ENCODE data around the gene POT1. TPM values are rescaled to one million over a fixed set of nuclear protein-coding genes. Genes with fewer than 3 reads are reported as not detected.

POT1 gene
- total RNA-seq, 1 experiment from 2014 or later, result 20.9 TPM

DNA sequence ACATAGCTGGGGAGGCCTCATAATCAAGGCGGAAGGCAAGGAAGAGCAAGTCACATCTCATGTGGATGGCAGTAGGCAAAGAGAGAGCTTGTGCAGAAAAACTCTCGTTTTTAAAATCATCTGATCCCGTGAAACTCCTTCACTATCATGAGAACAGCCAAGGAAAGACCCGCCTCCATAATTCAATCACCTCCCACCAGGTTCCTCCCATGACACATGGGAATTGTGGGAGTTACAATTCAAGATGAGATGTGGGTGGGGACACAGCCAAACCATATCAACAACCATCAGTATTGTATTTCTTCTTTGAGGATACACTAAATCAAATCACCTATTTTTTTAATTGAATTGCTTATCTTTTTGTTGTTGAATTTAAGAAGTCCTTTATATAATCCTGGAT lies 16.7 kb downstream of the POT1 start:
- intact Hi-C loops (cut with micrococcal nuclease; ENCODE audit: unreplicated experiment), result no loop called here
- CTCF ChIA-PET, result no interaction called here
- no peaks in the 10 kb centered on the region; the same call in 1 of the 2 replicates for H3K36me3 ChIP-seq (ENCODE audit: control insufficient read depth, insufficient read depth, low read length)
- no peak for TF ChIP-seq POLR2AphosphoS5 (IDR thresholded peaks at IDR 0.05; ENCODE audit: low read depth, low read length)
- no peak for TF ChIP-seq TCF7L2 (IDR thresholded peaks at IDR 0.05; ENCODE audit: low read depth, low read length)
- TF ChIP-seq, protein P1, sequence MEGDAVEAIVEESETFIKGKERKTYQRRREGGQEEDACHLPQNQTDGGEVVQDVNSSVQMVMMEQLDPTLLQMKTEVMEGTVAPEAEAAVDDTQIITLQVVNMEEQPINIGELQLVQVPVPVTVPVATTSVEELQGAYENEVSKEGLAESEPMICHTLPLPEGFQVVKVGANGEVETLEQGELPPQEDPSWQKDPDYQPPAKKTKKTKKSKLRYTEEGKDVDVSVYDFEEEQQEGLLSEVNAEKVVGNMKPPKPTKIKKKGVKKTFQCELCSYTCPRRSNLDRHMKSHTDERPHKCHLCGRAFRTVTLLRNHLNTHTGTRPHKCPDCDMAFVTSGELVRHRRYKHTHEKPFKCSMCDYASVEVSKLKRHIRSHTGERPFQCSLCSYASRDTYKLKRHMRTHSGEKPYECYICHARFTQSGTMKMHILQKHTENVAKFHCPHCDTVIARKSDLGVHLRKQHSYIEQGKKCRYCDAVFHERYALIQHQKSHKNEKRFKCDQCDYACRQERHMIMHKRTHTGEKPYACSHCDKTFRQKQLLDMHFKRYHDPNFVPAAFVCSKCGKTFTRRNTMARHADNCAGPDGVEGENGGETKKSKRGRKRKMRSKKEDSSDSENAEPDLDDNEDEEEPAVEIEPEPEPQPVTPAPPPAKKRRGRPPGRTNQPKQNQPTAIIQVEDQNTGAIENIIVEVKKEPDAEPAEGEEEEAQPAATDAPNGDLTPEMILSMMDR (IDR thresholded peaks at IDR 0.05), result no peak
- TF ChIP-seq, protein P2, sequence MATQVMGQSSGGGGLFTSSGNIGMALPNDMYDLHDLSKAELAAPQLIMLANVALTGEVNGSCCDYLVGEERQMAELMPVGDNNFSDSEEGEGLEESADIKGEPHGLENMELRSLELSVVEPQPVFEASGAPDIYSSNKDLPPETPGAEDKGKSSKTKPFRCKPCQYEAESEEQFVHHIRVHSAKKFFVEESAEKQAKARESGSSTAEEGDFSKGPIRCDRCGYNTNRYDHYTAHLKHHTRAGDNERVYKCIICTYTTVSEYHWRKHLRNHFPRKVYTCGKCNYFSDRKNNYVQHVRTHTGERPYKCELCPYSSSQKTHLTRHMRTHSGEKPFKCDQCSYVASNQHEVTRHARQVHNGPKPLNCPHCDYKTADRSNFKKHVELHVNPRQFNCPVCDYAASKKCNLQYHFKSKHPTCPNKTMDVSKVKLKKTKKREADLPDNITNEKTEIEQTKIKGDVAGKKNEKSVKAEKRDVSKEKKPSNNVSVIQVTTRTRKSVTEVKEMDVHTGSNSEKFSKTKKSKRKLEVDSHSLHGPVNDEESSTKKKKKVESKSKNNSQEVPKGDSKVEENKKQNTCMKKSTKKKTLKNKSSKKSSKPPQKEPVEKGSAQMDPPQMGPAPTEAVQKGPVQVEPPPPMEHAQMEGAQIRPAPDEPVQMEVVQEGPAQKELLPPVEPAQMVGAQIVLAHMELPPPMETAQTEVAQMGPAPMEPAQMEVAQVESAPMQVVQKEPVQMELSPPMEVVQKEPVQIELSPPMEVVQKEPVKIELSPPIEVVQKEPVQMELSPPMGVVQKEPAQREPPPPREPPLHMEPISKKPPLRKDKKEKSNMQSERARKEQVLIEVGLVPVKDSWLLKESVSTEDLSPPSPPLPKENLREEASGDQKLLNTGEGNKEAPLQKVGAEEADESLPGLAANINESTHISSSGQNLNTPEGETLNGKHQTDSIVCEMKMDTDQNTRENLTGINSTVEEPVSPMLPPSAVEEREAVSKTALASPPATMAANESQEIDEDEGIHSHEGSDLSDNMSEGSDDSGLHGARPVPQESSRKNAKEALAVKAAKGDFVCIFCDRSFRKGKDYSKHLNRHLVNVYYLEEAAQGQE (IDR thresholded peaks at IDR 0.05; ENCODE audit: insufficient read depth in 1 of 2, low read depth in 2 of 2, low read length in 1 of 2), result no peak
- TF ChIP-seq SIN3A (IDR thresholded peaks at IDR 0.05; ENCODE audit: borderline replicate concordance, insufficient read depth, low read depth, low read length), result no peak
- no peak for ATAC-seq
- no TSS peak for BruUV-seq (replicated peaks)
- no peaks in the 10 kb centered on the region for H3K9me3 ChIP-seq (ENCODE audit: control insufficient read depth, insufficient read depth, low read depth, low read length)
- H3K4me3 ChIP-seq (ENCODE audit: low read depth in 2 of 2, low read length in 2 of 2), result no peak overlapping the region
- POLR2A ChIA-PET, result no interaction called here
- in situ Hi-C loops (cut with HindIII; ENCODE audit: low pct_unique_long_range_greater_than_20kb, low sequenced_read_pairs), result no loop called here
- DNase-seq (ENCODE audit: low read depth, low spot score), result no peak
- no peaks in the 10 kb centered on the region for H3K4me1 ChIP-seq (ENCODE audit: control insufficient read depth, insufficient read depth, low read length)
- H3K27me3 ChIP-seq (ENCODE audit: control insufficient read depth, insufficient read depth, low read length), result no peaks in the 10 kb centered on the region
- no peak overlapping the region for H3K27ac ChIP-seq (ENCODE audit: low read length)

DNA sequence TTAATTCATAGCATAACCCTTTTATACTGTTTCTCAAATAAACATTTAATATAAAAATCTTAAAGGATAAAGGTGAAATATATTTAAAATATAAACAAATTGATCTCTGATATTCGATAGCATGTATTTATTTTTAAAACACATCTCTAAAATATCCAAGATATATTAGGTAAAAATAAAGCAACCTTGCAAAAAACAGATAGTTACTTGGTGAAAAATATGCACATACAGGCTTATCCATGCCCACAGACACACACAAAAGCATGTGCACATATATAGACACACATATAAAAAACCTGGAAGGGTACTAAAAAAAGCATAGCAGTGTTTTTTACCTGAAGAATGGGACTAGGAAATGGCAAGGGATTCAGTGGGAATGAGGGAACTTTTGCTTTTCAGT lies 19.8 kb downstream of the POT1 start:
- intact Hi-C loops (cut with micrococcal nuclease; ENCODE audit: unreplicated experiment) (no loop called here), in situ Hi-C loops (cut with HindIII; ENCODE audit: low pct_unique_long_range_greater_than_20kb, low sequenced_read_pairs) (no loop called here)
- H3K36me3 ChIP-seq (ENCODE audit: control insufficient read depth, insufficient read depth, low read length), result no peaks in the 10 kb centered on the region
- H3K9me3 ChIP-seq (ENCODE audit: control insufficient read depth, insufficient read depth, low read depth, low read length), result no peaks in the 10 kb centered on the region
- ATAC-seq (no peak), DNase-seq (ENCODE audit: low read depth, low spot score) (no peak)
- no peak overlapping the region for H3K4me3 ChIP-seq (ENCODE audit: low read depth in 2 of 2, low read length in 2 of 2)
- H3K27me3 ChIP-seq (ENCODE audit: control insufficient read depth, insufficient read depth, low read length), result no peaks in the 10 kb centered on the region
- H3K27ac ChIP-seq (ENCODE audit: low read length), result no peak overlapping the region
- TF ChIP-seq, protein P1 (IDR thresholded peaks at IDR 0.05), result no peak
- TF ChIP-seq, protein P2 (IDR thresholded peaks at IDR 0.05; ENCODE audit: insufficient read depth in 1 of 2, low read depth in 2 of 2, low read length in 1 of 2), result no peak
- TF ChIP-seq SIN3A (IDR thresholded peaks at IDR 0.05; ENCODE audit: borderline replicate concordance, insufficient read depth, low read depth, low read length), result no peak
- no peak for TF ChIP-seq TCF7L2 (IDR thresholded peaks at IDR 0.05; ENCODE audit: low read depth, low read length)
- TF ChIP-seq POLR2AphosphoS5 (IDR thresholded peaks at IDR 0.05; ENCODE audit: low read depth, low read length), result no peak
- no peaks in the 10 kb centered on the region for H3K4me1 ChIP-seq (ENCODE audit: control insufficient read depth, insufficient read depth, low read length)
- no TSS peak for BruUV-seq (replicated peaks)
- ChIA-PET POLR2A (no interaction called here), CTCF (no interaction called here)

Measured in Panc1 (cell line).